Mesendoderm (in vitro differentiated cells): Measurements from ENCODE around the gene CPAMD8.

Source experiments
- DNase-seq: peaks from one replicate; pipeline ENCODE4 v3.0.0; 2013
- H2AK5ac ChIP-seq: 2 replicates; pipeline ENCODE4 v1.6.1; 2013; ENCODE audit warnings: low read length, inconsistent platforms
- H2BK120ac ChIP-seq: 2 replicates; pipeline ENCODE4 v1.6.1; 2013; ENCODE audit warnings: low read depth, mild to moderate bottlenecking, low read length, moderate library complexity, mixed read lengths
- H2BK15ac ChIP-seq: replicated peaks from 2 replicates; pipeline ENCODE4 v1.6.1; 2013; ENCODE audit warnings: low read depth, mild to moderate bottlenecking, moderate library complexity
- H2BK5ac ChIP-seq: 2 replicates; pipeline ENCODE4 v1.6.1; 2013; ENCODE audit warnings: low read length, inconsistent platforms
- H3K18ac ChIP-seq: 2 replicates; pipeline ENCODE4 v1.6.1; 2013; ENCODE audit warnings: mild to moderate bottlenecking, low read length, mixed read lengths
- H3K23ac ChIP-seq: one replicate; pipeline ENCODE4 v1.6.1; 2013; ENCODE audit warnings: low read length
- H3K27ac ChIP-seq: 2 replicates; pipeline ENCODE4 v1.5.1; 2013; ENCODE audit warnings: low read depth, mild to moderate bottlenecking, inconsistent platforms, low read length, moderate library complexity
- H3K27me3 ChIP-seq: 2 replicates; pipeline ENCODE4 v1.6.1; 2013; ENCODE audit warnings: low read length, control low read depth, mild to moderate bottlenecking, inconsistent platforms; ENCODE audit not compliant: insufficient read depth, poor library complexity
- H3K36me3 ChIP-seq: 2 replicates; pipeline ENCODE4 v1.6.1; 2013; ENCODE audit warnings: low read length, inconsistent platforms; ENCODE audit not compliant: control insufficient read depth, insufficient read depth
- H3K4ac ChIP-seq: one replicate; pipeline ENCODE4 v1.6.1; 2013; ENCODE audit warnings: low read depth, mild to moderate bottlenecking, low read length, moderate library complexity
- H3K4me1 ChIP-seq: 2 replicates; pipeline ENCODE4 v1.6.1; 2013; ENCODE audit warnings: low read depth, low read length, inconsistent platforms; ENCODE audit not compliant: control insufficient read depth
- H3K4me2 ChIP-seq: 2 replicates; pipeline ENCODE4 v1.6.1; 2013; ENCODE audit warnings: low read length
- H3K4me3 ChIP-seq: 2 replicates; pipeline ENCODE4 v1.5.1; 2013; ENCODE audit warnings: mild to moderate bottlenecking, low read length
- H3K56ac ChIP-seq: one replicate; pipeline ENCODE4 v1.6.1; 2013; ENCODE audit warnings: low read length
- H3K79me1 ChIP-seq: 2 replicates; pipeline ENCODE4 v1.6.1; 2013; ENCODE audit warnings: low read length, inconsistent platforms
- H3K79me2 ChIP-seq: 2 replicates; pipeline ENCODE4 v1.6.1; 2013; ENCODE audit warnings: mild to moderate bottlenecking, low read length; ENCODE audit not compliant: control insufficient read depth, insufficient read depth
- H3K9ac ChIP-seq: 2 replicates; pipeline ENCODE4 v1.6.1; 2013; ENCODE audit warnings: low read length, inconsistent platforms
- H4K5ac ChIP-seq: one replicate; pipeline ENCODE4 v1.6.1; 2013; ENCODE audit warnings: low read length
- H4K8ac ChIP-seq: one replicate; pipeline ENCODE4 v1.6.1; 2013; ENCODE audit warnings: low read depth, mild to moderate bottlenecking, control low read depth, low read length, moderate library complexity
- WGBS: extraction: QIAGEN DNeasy Blood & Tissue Kit; methylation state at CpG from one replicate; pipeline ENCODE4 v1.1.7; 2013; ENCODE audit warnings: low lambda C conversion rate, missing lambda C conversion rate; ENCODE audit not compliant: insufficient coverage; ENCODE audit errors: extremely low coverage; 5-methylcytosine and 5-hydroxymethylcytosine counted together

CPAMD8 gene

GRCh38 chr19:17060802-17061201, 34.2 kb upstream of the CPAMD8 start:
- H2BK15ac ChIP-seq: no peak overlapping the region
- WGBS: no CpG with 5 or more reads among the region's 3 CpGs
- no peak overlapping the region for H2BK120ac ChIP-seq
- no peak overlapping the region for H3K23ac ChIP-seq
- peaks cover 19% of the 10 kb centered on the region for H3K36me3 ChIP-seq
- no peak overlapping the region for H3K4me2 ChIP-seq
- H3K27me3 ChIP-seq: no peaks in the 10 kb centered on the region
- DNase-seq: no peak
- H3K79me2 ChIP-seq: peaks cover 7% of the 10 kb centered on the region
- no peak overlapping the region for H3K4me3 ChIP-seq
- no peak overlapping the region for H3K56ac ChIP-seq
- H3K27ac ChIP-seq: no peak overlapping the region
- H3K79me1 ChIP-seq: peaks cover 17% of the 10 kb centered on the region
- no peak overlapping the region for H3K18ac ChIP-seq
- H2AK5ac ChIP-seq: no peak overlapping the region
- H4K8ac ChIP-seq: no peak overlapping the region
- no peak overlapping the region for H3K9ac ChIP-seq
- no peak overlapping the region for H2BK5ac ChIP-seq
- H3K4me1 ChIP-seq: no peaks in the 10 kb centered on the region
- H4K5ac ChIP-seq: no peak overlapping the region
- H3K4ac ChIP-seq: no peak overlapping the region

GRCh38 chr19:17058236-17058635, 31.6 kb upstream of the CPAMD8 start:
- peak overlapping the region; percentile 19 for H3K4me3 ChIP-seq
- no peak overlapping the region for H2BK15ac ChIP-seq
- no peak overlapping the region for H3K9ac ChIP-seq
- no peak overlapping the region for H3K4me2 ChIP-seq
- no CpG with 5 or more reads among the region's 8 CpGs for WGBS
- H3K27ac ChIP-seq: no peak overlapping the region
- H3K27me3 ChIP-seq: no peaks in the 10 kb centered on the region
- H3K18ac ChIP-seq: no peak overlapping the region
- H2AK5ac ChIP-seq: no peak overlapping the region
- no peaks in the 10 kb centered on the region for H3K4me1 ChIP-seq
- peaks cover 21% of the 10 kb centered on the region for H3K36me3 ChIP-seq
- DNase-seq: peak; percentile 68
- no peak overlapping the region for H4K8ac ChIP-seq
- H3K79me1 ChIP-seq: peaks cover 9% of the 10 kb centered on the region
- H3K23ac ChIP-seq: no peak overlapping the region
- no peak overlapping the region for H3K4ac ChIP-seq
- H3K56ac ChIP-seq: no peak overlapping the region
- H2BK5ac ChIP-seq: no peak overlapping the region
- no peak overlapping the region for H4K5ac ChIP-seq
- H3K79me2 ChIP-seq: peaks cover 2% of the 10 kb centered on the region
- H2BK120ac ChIP-seq: no peak overlapping the region

GRCh38 chr19:17055636-17056035, 29.0 kb upstream of the CPAMD8 start:
- no peak overlapping the region for H2BK15ac ChIP-seq
- peaks cover under 1% of the 10 kb centered on the region for H3K79me1 ChIP-seq
- H3K23ac ChIP-seq: no peak overlapping the region
- H3K56ac ChIP-seq: no peak overlapping the region
- WGBS: no CpG with 5 or more reads among the region's 15 CpGs
- H2AK5ac ChIP-seq: no peak overlapping the region
- no peak overlapping the region for H3K18ac ChIP-seq
- no peak overlapping the region for H4K5ac ChIP-seq
- H3K27me3 ChIP-seq: no peaks in the 10 kb centered on the region
- H3K4me2 ChIP-seq: no peak overlapping the region
- H2BK5ac ChIP-seq: no peak overlapping the region
- H3K4me3 ChIP-seq: no peak overlapping the region
- H3K79me2 ChIP-seq: no peaks in the 10 kb centered on the region
- no peak overlapping the region for H3K27ac ChIP-seq
- H3K36me3 ChIP-seq: peaks cover 24% of the 10 kb centered on the region
- DNase-seq: no peak
- no peak overlapping the region for H2BK120ac ChIP-seq
- H3K4me1 ChIP-seq: no peaks in the 10 kb centered on the region
- H4K8ac ChIP-seq: no peak overlapping the region
- no peak overlapping the region for H3K4ac ChIP-seq
- H3K9ac ChIP-seq: no peak overlapping the region

GRCh38 chr19:17054746-17055145, 28.1 kb upstream of the CPAMD8 start:
- Histone ChIP-seq H4K8ac (no peak overlapping the region), H3K4me1 (no peaks in the 10 kb centered on the region), H3K18ac (no peak overlapping the region), H3K79me2 (no peaks in the 10 kb centered on the region), H3K4me2 (no peak overlapping the region), H3K4me3 (no peak overlapping the region), H3K27me3 (no peaks in the 10 kb centered on the region), H3K4ac (no peak overlapping the region), H3K23ac (no peak overlapping the region), H2BK120ac (no peak overlapping the region), H3K36me3 (peaks cover 22% of the 10 kb centered on the region), H2BK15ac (no peak overlapping the region), H4K5ac (no peak overlapping the region), H3K79me1 (no peaks in the 10 kb centered on the region), H3K27ac (no peak overlapping the region), H2BK5ac (no peak overlapping the region), H2AK5ac (no peak overlapping the region), H3K56ac (no peak overlapping the region), H3K9ac (no peak overlapping the region)
- no peak for DNase-seq
- no CpG with 5 or more reads among the region's 5 CpGs for WGBS

- Histone ChIP-seq H3K4me2 (no peak overlapping the region), H3K79me1 (no peaks in the 10 kb centered on the region), H3K4ac (no peak overlapping the region), H3K27me3 (no peaks in the 10 kb centered on the region), H3K4me1 (no peaks in the 10 kb centered on the region), H4K5ac (no peak overlapping the region), H3K4me3 (no peak overlapping the region), H2BK5ac (no peak overlapping the region), H3K56ac (no peak overlapping the region), H2AK5ac (no peak overlapping the region), H3K36me3 (peaks cover 13% of the 10 kb centered on the region), H4K8ac (no peak overlapping the region), H2BK15ac (no peak overlapping the region), H3K18ac (no peak overlapping the region), H2BK120ac (no peak overlapping the region), H3K27ac (no peak overlapping the region), H3K23ac (no peak overlapping the region), H3K79me2 (no peaks in the 10 kb centered on the region), H3K9ac (no peak overlapping the region)
- peak; percentile 70 for DNase-seq
- no CpG with 5 or more reads among the region's 8 CpGs for WGBS
These were observed 25.8 kb upstream of the CPAMD8 start for GRCh38 chr19:17052439-17052838.

GRCh38 chr19:17049711-17050280, 23.2 kb upstream of the CPAMD8 start:
- Histone ChIP-seq H3K36me3 (peaks cover 13% of the 10 kb centered on the region), H2BK120ac (no peak overlapping the region), H4K5ac (no peak overlapping the region), H2BK15ac (no peak overlapping the region), H3K4me2 (no peak overlapping the region), H3K23ac (no peak overlapping the region), H4K8ac (no peak overlapping the region), H3K4me1 (no peaks in the 10 kb centered on the region), H3K56ac (no peak overlapping the region), H3K9ac (no peak overlapping the region), H3K4me3 (no peak overlapping the region), H2BK5ac (no peak overlapping the region), H3K27ac (no peak overlapping the region), H3K27me3 (no peaks in the 10 kb centered on the region), H3K79me2 (no peaks in the 10 kb centered on the region), H3K4ac (no peak overlapping the region), H2AK5ac (no peak overlapping the region), H3K79me1 (no peaks in the 10 kb centered on the region), H3K18ac (no peak overlapping the region)
- no peak for DNase-seq
- no CpG with 5 or more reads among the region's 18 CpGs for WGBS
